Activated CD8-positive, alpha-beta memory T cell treated with anti-CD3 and anti-CD28 coated beads for 24 hours (primary cell): ENCODE measurements around the gene ABHD6.
"Not testable (repeated sequence)": the region's sequence is repeated elsewhere in the genome, so short reads cannot be mapped to it uniquely, and the experiment has no call there.

Source experiments
- DNase-seq: peaks from one replicate; pipeline ENCODE4 v3.0.0-alpha.2; 2020

Gene ABHD6, protein sequence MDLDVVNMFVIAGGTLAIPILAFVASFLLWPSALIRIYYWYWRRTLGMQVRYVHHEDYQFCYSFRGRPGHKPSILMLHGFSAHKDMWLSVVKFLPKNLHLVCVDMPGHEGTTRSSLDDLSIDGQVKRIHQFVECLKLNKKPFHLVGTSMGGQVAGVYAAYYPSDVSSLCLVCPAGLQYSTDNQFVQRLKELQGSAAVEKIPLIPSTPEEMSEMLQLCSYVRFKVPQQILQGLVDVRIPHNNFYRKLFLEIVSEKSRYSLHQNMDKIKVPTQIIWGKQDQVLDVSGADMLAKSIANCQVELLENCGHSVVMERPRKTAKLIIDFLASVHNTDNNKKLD

GRCh38 chr3:58237238-58237940 lies at the start of gene ABHD6:
Gene ABHD6, plus strand, starts transcription at chr3:58237792. Its CDS starts 18,795 bp downstream, at chr3:58256587.
- DNase-seq, result peak; percentile 97

- no peak for DNase-seq
Measured at GRCh38 chr3:58188173-58188564, 49.4 kb upstream of the ABHD6 start.

DNA sequence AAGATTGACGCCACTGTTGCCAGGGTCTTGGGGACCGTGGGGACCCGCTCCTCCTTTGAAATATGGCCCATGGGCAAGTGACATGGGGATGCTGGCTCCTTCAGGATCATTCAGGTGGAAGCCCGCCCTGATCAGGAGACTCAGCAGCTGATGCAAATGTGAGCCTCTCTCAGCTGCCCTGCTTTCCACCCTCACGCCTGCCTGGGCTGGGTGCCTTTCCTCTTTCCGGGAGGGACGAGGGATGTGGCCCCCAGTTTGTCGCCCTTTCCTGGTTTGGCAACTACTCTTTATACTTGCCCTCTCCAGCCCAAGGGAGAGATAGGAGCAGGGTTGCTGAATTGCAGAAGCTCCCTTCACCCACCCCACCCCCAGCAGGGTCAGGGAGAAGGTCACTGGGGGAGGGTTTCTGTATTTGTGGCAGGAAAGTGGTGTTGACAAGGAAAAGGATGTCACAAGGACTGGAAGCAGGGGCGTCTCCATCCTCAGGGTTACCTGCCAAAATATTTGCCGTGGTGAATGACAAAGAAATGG lies 48.6 kb upstream of the ABHD6 start:
- no peak for DNase-seq

DNA sequence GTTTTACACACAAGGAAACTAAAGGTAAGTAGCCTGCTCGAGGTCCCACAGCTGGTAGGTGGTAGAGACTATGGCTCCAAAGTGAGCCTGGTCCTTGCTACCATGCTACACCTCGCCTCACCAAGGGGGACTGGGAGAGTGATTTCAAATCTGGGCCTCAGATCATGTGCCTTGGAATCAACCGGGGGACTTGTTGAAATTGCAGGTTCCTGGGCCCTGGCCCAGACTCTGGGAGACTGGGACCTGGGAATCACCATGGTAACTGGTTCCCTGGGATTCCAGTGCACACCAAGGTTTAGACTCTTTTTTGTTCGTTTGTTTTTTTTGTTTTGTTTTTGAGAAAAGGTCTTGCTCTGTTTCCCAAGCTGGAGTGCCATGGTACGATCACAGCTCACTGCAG lies 47.9 kb upstream of the ABHD6 start:
- DNase-seq, result no peak

DNA sequence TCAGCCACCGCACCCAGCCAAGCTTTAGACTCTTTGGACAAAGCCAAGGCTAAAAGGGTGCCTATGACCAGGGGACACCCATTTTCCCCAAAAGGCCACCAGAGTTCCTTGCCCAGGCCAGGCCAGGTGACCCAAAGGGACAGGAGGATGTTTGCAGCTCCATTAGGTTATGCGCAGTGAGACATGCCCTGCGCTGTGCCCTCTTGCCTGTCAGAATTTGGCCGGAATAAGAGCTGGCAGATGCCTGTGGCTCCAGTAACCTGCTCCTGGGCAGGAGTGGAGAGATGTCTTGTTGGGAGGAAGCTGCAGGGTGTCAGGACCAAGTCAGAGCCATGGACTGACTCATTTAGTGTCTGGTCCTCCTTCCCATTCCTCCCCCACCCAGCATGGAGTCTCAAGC lies 47.3 kb upstream of the ABHD6 start:
- DNase-seq, result no peak

- no peak for DNase-seq
Measured at GRCh38 chr3:58190882-58191281, 46.7 kb upstream of the ABHD6 start.

DNA sequence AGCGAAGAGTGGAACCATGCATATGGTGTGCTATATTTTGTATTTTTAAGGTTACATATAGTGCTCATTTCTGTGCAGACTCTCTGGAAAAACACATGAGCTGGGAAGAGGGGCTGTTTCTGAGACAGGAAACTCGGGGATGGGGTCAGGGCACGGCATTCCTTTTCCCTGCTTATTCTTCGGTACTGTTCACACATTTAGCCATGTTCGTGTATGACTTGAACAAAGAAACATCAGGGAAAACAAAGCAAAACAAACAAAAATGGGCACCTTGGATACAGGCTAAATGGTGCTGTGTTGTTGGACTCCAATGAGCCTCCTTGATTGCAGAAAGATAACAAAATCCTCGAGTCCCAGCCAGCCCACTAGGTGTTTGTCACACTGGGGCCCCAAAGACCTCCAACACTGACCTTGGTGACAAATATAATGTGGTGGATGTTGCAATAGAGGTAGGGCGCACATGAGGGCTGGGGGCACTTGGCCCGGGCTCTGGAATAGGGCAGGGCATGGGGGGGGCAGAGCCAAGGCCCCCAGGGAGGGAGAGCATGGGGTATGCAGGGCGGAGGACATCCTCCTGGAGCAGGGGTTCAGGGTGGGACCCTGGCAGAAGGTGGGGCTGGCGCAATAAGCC lies 46.1 kb upstream of the ABHD6 start:
- DNase-seq, result no peak

DNA sequence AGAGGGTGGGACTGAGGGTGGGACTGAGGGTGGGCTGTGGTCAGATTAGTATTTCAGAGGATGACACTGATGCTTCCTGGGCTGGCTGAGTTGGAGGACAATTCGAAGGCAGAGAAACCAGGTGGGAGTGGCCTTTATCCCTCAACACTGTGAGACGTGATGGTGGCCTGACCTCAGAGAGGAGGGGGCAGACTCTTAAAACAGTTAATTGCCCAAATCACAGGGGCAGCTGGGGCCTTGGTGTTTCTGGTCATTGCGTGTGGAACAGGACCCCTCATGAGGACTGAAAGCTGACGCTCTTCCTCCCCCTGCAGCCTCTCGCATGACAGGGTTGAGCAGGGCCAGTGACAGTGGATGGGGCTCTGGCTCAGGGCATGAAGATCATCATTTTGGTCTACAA lies 45.5 kb upstream of the ABHD6 start:
- DNase-seq, result no peak

DNA sequence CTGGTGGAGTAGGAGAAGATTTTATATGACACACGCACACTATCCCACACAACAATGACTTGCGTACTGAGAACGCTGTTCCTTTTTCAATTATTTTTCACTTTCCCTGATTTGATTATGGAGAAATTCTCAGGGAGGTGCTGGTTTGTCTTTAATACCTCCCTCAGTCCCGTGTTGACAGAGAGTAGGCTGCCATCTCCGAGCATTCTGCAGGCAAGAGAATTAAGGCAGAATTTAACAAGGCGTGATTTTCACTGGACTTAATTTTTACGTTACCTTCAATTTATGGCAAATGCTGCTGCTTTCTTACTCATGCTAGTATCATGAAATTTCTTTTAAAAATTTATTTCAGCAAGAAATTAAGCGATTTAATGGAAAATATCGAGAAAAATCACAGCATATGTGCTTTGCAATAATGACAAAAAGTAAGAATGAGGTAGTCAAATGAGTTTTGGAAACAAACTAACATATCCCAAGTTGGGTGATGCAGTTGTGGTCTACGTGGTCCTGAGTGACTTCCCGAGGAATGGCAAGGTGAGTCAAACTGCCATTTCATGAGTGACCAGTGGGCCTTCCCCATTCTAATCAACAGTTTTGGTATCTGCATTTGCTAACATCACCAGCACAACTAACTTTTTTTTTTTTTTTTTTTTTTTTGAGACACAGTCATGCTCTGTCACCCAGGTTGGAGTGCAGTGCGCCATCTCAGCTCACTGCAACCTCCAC lies 43.7 kb upstream of the ABHD6 start:
- no peak for DNase-seq

- no peak for DNase-seq
Measured at GRCh38 chr3:58197588-58197987, 40.0 kb upstream of the ABHD6 start.

DNA sequence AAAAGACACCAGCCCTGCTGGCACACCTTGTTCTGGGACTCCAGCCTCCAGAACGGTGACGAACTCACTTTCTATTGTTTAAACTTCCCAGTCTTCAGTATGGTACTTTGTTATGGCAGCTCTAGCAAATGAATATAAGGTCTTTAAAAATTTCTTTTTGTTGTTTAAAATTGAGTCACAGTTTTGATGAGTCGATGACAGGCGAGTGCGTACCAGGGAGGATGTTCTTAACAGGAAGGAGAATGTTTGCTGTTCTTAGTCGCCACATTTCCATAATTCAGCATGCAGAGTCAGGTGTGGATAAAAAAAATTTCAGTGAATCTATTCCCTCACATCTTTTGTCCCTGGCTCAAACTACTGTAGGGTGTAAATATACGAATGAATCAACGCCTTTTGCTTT lies 39.2 kb upstream of the ABHD6 start:
- DNase-seq, result no peak

- no peak for DNase-seq
Measured at GRCh38 chr3:58198804-58199203, 38.8 kb upstream of the ABHD6 start.

DNA sequence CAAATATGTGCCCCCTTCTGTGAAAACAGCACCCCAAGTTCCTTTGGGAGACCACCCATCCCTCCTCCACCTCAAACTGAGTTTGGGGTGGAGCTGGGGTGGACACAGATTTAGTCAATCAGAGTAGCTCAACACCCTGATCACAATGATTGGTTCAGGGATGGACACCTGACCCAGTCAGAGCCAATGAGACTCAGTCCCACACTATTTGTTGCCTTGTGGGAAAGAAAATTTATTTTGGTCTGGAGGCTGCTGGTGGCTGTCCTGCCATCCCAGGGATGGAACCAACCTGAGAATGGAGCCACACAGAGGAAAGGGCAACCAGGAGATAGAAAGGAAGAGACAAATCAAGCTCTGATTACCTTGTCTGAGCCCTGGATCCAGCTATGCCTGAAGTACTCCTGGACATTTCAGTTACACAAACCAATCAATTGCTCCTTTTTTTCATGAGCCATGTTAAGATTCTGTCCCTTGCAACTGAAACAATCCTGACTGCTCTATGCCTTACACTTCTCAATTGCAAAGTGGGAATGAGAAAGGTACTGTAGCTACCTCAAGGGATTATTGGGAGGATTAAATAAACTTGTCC lies 37.4 kb upstream of the ABHD6 start:
- no peak for DNase-seq

DNA sequence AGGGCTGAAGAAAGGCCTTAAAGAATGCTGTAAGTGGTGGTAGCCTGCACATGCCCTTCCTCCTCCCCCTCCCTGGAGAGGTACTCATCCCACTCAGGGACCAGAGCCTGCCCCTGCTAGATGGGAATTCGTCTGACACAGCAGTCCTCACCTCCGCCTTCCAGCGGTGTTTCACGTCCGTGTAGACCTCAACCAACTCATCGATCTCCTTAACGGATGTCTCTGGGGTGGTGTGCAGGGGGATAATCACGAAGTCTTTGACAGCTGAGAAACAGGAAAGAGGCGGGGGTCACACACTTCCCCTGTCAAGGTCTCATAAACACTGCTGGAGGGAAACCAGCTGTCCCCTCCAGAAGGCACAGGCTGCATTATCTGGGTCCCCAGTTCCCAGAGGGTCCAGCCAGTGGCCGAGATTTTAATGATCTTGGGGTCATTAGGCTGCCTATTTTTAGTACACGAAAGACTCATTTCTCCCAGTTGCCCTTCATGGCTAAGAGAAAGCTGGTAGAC lies 36.7 kb upstream of the ABHD6 start:
- DNase-seq, result no peak

DNA sequence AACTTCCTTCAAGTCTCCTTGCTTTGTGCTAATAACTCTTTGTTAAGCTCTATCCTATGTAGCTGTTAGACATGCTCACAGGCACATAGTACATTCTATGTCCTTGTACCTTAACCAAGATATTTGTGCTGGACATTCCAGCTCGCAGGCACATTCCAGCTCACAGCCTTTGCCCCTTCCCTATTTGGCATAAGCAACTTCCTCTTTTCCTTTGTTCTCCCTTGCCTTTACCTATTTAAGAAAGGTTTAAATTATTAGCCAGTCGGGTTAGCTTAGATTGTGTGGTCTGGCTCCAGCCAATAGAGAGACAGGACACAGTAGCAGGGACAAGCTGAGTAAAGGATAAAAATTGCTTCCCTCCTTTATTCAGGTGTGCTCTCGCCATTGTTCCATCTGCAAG lies 36.1 kb upstream of the ABHD6 start:
- not testable (repeated sequence) for DNase-seq

DNA sequence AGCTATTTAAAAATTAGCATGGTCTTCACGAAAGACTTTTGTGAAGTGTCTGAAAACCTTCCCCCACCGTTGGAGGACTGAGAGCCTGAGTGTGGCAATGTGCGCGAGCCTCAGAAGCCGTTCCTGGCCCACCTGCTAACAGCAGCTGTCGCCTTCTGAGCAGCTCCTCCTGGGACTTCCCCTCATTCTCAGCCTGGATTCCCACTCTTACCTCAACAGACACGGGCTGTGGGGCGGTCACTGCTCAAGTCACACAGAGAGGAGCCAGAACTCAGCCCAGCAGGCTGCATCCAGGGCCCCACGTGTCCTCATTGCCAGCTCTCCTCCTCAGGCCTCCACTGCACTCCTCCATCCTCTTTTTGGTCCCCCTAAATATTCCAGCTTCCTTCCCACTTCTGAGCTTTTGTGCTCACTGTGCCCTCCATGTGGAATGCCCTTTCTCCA lies 34.7 kb upstream of the ABHD6 start:
- no peak for DNase-seq

DNA sequence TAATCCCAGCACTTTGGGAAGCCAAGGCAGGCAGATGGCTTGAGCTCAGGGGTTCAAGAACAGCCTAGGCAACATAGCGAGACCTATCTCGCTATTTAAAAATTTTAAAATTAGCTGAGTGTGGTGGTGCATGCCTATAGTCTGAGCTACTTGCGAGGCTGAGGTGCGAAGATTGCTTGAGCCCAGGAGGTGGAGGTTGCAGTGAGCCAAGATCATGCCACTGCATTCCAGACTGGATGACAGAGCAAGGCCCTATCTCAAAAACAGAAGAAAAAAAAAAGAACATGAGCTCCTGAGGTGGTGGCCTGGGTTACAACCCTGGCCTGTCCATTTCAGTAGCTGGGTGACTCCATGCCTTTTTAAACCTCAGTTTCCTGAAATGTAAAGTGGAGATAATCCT lies 34.1 kb upstream of the ABHD6 start:
- DNase-seq, result no peak

- DNase-seq, result no peak
Measured at GRCh38 chr3:58204720-58205119, 32.9 kb upstream of the ABHD6 start.

DNA sequence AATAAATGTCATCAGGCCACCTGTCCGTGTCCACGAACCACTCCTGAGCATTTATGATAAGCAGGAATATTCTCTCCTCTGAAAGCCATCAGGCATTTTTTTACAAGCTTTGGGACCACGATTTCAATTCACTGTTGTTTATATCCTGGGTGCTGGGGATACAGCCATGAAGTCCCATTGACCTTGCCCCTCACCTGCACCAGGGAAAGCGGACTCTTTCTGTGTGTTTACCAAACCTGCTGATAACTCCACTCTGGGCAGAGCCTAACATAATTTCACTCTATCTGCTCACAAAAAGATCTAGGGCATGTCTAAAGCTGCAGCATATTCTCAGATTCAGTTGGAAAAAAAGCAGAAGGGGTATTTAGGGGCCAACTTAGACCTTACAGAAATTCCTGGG lies 31.6 kb upstream of the ABHD6 start:
- no peak for DNase-seq

DNA sequence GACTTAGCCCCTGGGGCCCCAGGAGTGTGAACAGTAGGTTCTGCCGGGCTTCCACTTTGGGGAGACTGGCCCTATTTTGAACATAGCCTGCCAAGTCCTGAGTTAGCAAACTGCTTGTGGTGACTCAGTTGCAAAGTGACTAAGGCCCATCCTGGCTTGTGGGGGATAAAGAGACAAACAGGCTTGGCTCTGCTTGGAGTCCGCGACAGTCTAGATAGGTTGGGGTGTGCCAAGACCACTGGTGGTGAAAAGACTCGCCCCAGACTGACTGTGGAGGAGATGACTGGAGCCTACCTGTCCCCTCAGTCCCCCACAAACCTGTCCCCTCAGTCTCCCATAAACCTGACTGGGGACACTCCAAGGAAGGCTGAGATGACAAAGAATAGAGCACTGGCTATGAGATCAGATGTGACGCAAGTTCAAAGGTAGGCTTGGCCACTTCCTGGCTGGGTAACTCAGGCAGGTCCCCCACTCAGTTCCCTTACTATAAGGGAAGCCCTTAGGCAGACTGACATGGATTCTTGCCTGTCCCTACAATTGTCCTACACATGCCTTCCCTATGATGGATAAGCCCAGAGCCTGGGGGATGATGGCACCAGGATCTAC lies 31.1 kb upstream of the ABHD6 start:
- no peak for DNase-seq

- no peak for DNase-seq
Measured at GRCh38 chr3:58207954-58208353, 29.6 kb upstream of the ABHD6 start.

DNA sequence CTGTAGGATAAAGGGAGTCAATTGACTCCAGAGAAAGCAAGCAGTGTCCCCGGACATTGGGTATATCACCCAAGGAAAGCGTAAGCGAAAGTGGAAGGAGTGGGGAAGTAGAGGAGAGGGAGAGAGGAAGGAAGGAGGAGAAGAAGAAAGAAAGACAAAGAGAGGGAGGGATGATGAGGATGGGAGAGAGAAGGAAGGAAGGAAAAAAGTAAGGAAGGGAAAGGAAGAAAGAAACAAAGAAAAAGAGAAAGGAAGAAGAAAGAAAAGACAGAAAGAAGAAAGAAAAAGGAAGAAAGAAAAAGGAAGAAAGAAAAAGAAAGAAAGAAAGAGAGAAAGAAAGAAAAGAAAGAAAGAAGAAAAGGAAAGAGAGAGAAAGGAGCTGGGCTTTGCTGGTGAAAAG lies 27.7 kb upstream of the ABHD6 start:
- no peak for DNase-seq
